Smooth muscle cell (in vitro differentiated cells): ENCODE results near the gene TMEM217. TPM values are rescaled to one million over a fixed set of nuclear protein-coding genes. Genes with fewer than 3 reads are reported as not detected.
A peak's percentile ranks its signal among the peaks of the same experiment; 100 is the strongest.

Experiments used
- DNase-seq: peaks from one replicate; lab custom pipeline; 2025; ENCODE audit not compliant: unreplicated experiment; lab: John Stamatoyannopoulos, UW
- H2AFZ ChIP-seq: fragments of 200-600 bp; sonication (generic); 2 replicates; pipeline ENCODE4 v1.6.0; 2016; ENCODE audit warnings: antibody characterized with exemption, low read depth, mild to moderate bottlenecking
- H3F3A ChIP-seq: fragments of 200-600 bp; sonication (generic); 2 replicates; pipeline ENCODE4 v1.6.0; 2017; ENCODE audit warnings: antibody characterized with exemption, low read depth
- H3K27ac ChIP-seq: fragments of 200-600 bp; sonication (generic); 2 replicates; pipeline ENCODE4 v1.5.1; 2016; ENCODE audit warnings: low read depth, mild to moderate bottlenecking
- H3K27me3 ChIP-seq: fragments of 200-600 bp; sonication (generic); 2 replicates; pipeline ENCODE4 v1.6.1; 2016; ENCODE audit warnings: low read depth, mild to moderate bottlenecking
- H3K36me3 ChIP-seq: fragments of 200-600 bp; sonication (generic); 2 replicates; pipeline ENCODE4 v1.5.1; 2016; ENCODE audit warnings: low read depth
- H3K4me1 ChIP-seq: fragments of 200-600 bp; sonication (generic); 2 replicates; pipeline ENCODE4 v1.5.1; 2016; ENCODE audit warnings: low read depth
- H3K4me2 ChIP-seq: fragments of 200-600 bp; sonication (generic); 2 replicates; pipeline ENCODE4 v1.6.0; 2016; ENCODE audit warnings: mild to moderate bottlenecking
- H3K4me3 ChIP-seq: fragments of 200-600 bp; sonication (generic); 2 replicates; pipeline ENCODE4 v1.5.1; 2016; ENCODE audit warnings: mild to moderate bottlenecking
- H3K79me2 ChIP-seq: fragments of 200-600 bp; sonication (generic); 2 replicates; pipeline ENCODE4 v1.6.0; 2016; ENCODE audit warnings: low read depth, mild to moderate bottlenecking
- H3K9ac ChIP-seq: fragments of 200-600 bp; sonication (generic); 2 replicates; pipeline ENCODE4 v1.6.0; 2016; ENCODE audit warnings: low read depth
- H3K9me3 ChIP-seq: fragments of 200-600 bp; sonication (generic); replicated peaks from 2 replicates; pipeline ENCODE4 v1.5.1; 2016; ENCODE audit warnings: low read depth
- H4K20me1 ChIP-seq: fragments of 200-600 bp; sonication (generic); 2 replicates; pipeline ENCODE4 v1.6.0; 2016; ENCODE audit warnings: low read depth
- CTCF ChIP-seq: fragments of 200-600 bp; sonication (generic); IDR thresholded peaks from 2 replicates; pipeline ENCODE4 v1.5.1; 2017; ENCODE audit warnings: borderline replicate concordance, mild to moderate bottlenecking, antibody characterized with exemption; ENCODE audit not compliant: insufficient read depth, poor library complexity, severe bottlenecking
- WGBS: methylation state at CpG from one replicate; pipeline ENCODE4 v1.1.7; 2016; ENCODE audit warnings: low lambda C conversion rate; 5-methylcytosine and 5-hydroxymethylcytosine counted together
- polyA plus RNA-seq: library from polyadenylated mRNA; unstranded; fragments of >200 nt; fragmentation: Nextera tagmentation; extraction: Ambion mirVana; gene quantifications from 2 replicates; pipeline ENCODE4 v1.2.1, GENCODE V29; 2016
- total RNA-seq: library from RNA; depleted of rRNA; stranded (reverse); fragments of >200 nt; gene quantifications from 2 replicates; pipeline ENCODE4 v1.2.3, GENCODE V29; 2014

TMEM217 gene
- total and polyA plus RNA-seq, 2 experiments from 2014 or later, result 0.31 to 1.2 TPM

- Histone ChIP-seq H3K27me3 (no peaks in the 10 kb centered on the region), H3K4me1 (no peaks in the 10 kb centered on the region), H3F3A (no peaks in the 10 kb centered on the region), H3K4me2 (no peak overlapping the region), H2AFZ (no peak overlapping the region), H3K4me3 (no peak overlapping the region), H3K79me2 (no peaks in the 10 kb centered on the region), H4K20me1 (no peaks in the 10 kb centered on the region), H3K9me3 (no peaks in the 10 kb centered on the region), H3K36me3 (no peaks in the 10 kb centered on the region), H3K9ac (no peak overlapping the region), H3K27ac (no peak overlapping the region)
- DNase-seq, result no peak
- WGBS, result 92% methylated on average over 9 of the region's 9 CpGs
- no peak for TF ChIP-seq CTCF
Observed at GRCh38 chr6:37212268-37212667, 45.7 kb downstream of the TMEM217 start.

GRCh38 chr6:37210313-37210968, 47.5 kb downstream of the TMEM217 start:
- no peaks in the 10 kb centered on the region for H3K9me3 ChIP-seq
- peak; percentile 26 for DNase-seq
- TF ChIP-seq CTCF, result peak; percentile 97

GRCh38 chr6:37209461-37210205, 48.3 kb downstream of the TMEM217 start:
- WGBS, result 85% methylated on average over 12 of the region's 12 CpGs
- Histone ChIP-seq H3K9ac (no peak overlapping the region), H3K4me3 (no peak overlapping the region), H2AFZ (no peak overlapping the region), H3K27ac (no peak overlapping the region), H3K79me2 (no peaks in the 10 kb centered on the region), H3K36me3 (no peaks in the 10 kb centered on the region), H4K20me1 (no peaks in the 10 kb centered on the region), H3K4me2 (no peak overlapping the region), H3K4me1 (no peaks in the 10 kb centered on the region), H3K27me3 (no peaks in the 10 kb centered on the region), H3F3A (no peaks in the 10 kb centered on the region), H3K9me3 (no peaks in the 10 kb centered on the region)
- TF ChIP-seq CTCF, result no peak
- DNase-seq, result no peak

More at GRCh38 chr6:37210313-37210968, 47.5 kb downstream of the TMEM217 start:
- Histone ChIP-seq H3K36me3 (no peaks in the 10 kb centered on the region), H3K4me3 (no peak overlapping the region), H3K4me1 (no peaks in the 10 kb centered on the region), H3K27ac (no peak overlapping the region), H2AFZ (no peak overlapping the region), H3K27me3 (no peaks in the 10 kb centered on the region), H3K79me2 (no peaks in the 10 kb centered on the region), H3F3A (no peaks in the 10 kb centered on the region), H4K20me1 (no peaks in the 10 kb centered on the region), H3K9ac (no peak overlapping the region), H3K4me2 (no peak overlapping the region)
- WGBS, result 69% methylated on average over 7 of the region's 7 CpGs
